K562 (cell line): ENCODE data around the gene PNPLA8. TPM values are rescaled to one million over a fixed set of nuclear protein-coding genes. Genes with fewer than 3 reads are reported as not detected.

Experiments used
- ARNT ChIP-seq, 2 experiments: fragments of 450-650 bp; IDR thresholded peaks; 2 replicates each; pipeline ENCODE4 v1.6.1; 2016; ENCODE audit warnings: mild to moderate bottlenecking in 1 of 2
- IRF1 ChIP-seq: sonication (generic); formaldehyde crosslinking; IDR thresholded peaks from 2 replicates; pipeline ENCODE4 v1.8.0; 2022; ENCODE audit warnings: missing genetic modification reagents, mild to moderate bottlenecking, borderline replicate concordance
- NR2F6 ChIP-seq: fragments of 450-650 bp; formaldehyde crosslinking; IDR thresholded peaks from 2 replicates; pipeline ENCODE4 v1.4.0; 2020; ENCODE audit warnings: mild to moderate bottlenecking
- NRF1 ChIP-seq, 2 experiments: fragments of 450-650 bp; IDR thresholded peaks in 1 of 2; conservative IDR thresholded peaks in 1 of 2; 2 replicates each; pipeline ENCODE4 v1.6.1; 2014; ENCODE audit warnings: mild to moderate bottlenecking in 2 of 2
- PCBP1 ChIP-seq: fragments of 200-400 bp; formaldehyde crosslinking; IDR thresholded peaks from 2 replicates; pipeline ENCODE4 v1.6.1; 2018; ENCODE audit warnings: mild to moderate bottlenecking, low read depth, low read length; ENCODE audit not compliant: poor library complexity, severe bottlenecking
- POLR2B ChIP-seq: fragments of 450-650 bp; IDR thresholded peaks from 2 replicates; pipeline ENCODE4 v1.6.1; 2018; ENCODE audit warnings: low read depth; ENCODE audit not compliant: partially characterized antibody
- POLR2G ChIP-seq: fragments of 200-400 bp; formaldehyde crosslinking; IDR thresholded peaks from 2 replicates; pipeline ENCODE4 v1.6.1; 2017; ENCODE audit warnings: low read depth, mild to moderate bottlenecking, antibody characterized with exemption, low read length, moderate library complexity
- RCOR1 ChIP-seq, 2 experiments: IDR thresholded peaks; 2 replicates each; pipeline ENCODE4 v1.6.1; 2012; ENCODE audit warnings: low read depth in 2 of 2, low read length in 2 of 2, borderline replicate concordance in 1 of 2, improper control_type of control experiment in 1 of 2
- REST ChIP-seq, 2 experiments: fragments of 450-650 bp; formaldehyde crosslinking in 1 of 2; IDR thresholded peaks; 2 replicates each; pipeline versions ENCODE4 v1.4.0 to v1.6.1; 2014 to 2020; ENCODE audit warnings: mild to moderate bottlenecking in 2 of 2, borderline replicate concordance in 1 of 2, low read depth in 1 of 2
- SAP30 ChIP-seq: fragments of 200-600 bp; sonication (generic); IDR thresholded peaks from 2 replicates; pipeline ENCODE4 v1.6.1; 2012; ENCODE audit warnings: borderline replicate concordance, low read depth, mild to moderate bottlenecking, moderate library complexity, low read length, control low read depth, inconsistent platforms; ENCODE audit not compliant: insufficient read depth, poor library complexity, severe bottlenecking
- ZBTB33 ChIP-seq: sonication (generic); formaldehyde crosslinking; IDR thresholded peaks from 2 replicates; pipeline ENCODE4 v1.8.1; 2023; ENCODE audit warnings: mild to moderate bottlenecking, missing genetic modification reagents
- ZNF354B ChIP-seq: fragments of 250-450 bp; sonication (Bioruptor Pico); IDR thresholded peaks from 2 replicates; pipeline ENCODE4 v1.4.0; 2020
- ZNF395 ChIP-seq: fragments of 200-800 bp; sonication (Bioruptor generic); IDR thresholded peaks from 2 replicates; pipeline ENCODE4 v1.6.1; 2017; ENCODE audit warnings: missing genetic modification characterization, missing compliant biosample characterization
- polyA plus RNA-seq, 8 experiments: library from polyadenylated mRNA; depleted of rRNA in 4 of 8; stranded (reverse) in 5 of 8; unstranded in 3 of 8; fragments of >200 nt; fragmentation: Nextera tagmentation in 2 of 8; fragmentation: Illumina TruSeq in 1 of 8; extraction: Ambion mirVana in 2 of 8; extraction: Trizol in 1 of 8; gene quantifications; 2 replicates each; pipeline versions ENCODE4 v1.2.1 to v1.2.3, GENCODE V29; 2011 to 2014; ENCODE audit warnings: inconsistent platforms in 1 of 8, missing spikeins in 1 of 8
- total RNA-seq, 7 experiments: library from RNA; depleted of rRNA in 6 of 7; stranded (reverse); fragments of >200 nt in 6 of 7; fragmentation: Illumina TruSeq in 2 of 7; extraction: Trizol in 2 of 7; gene quantifications; 2 replicates each; pipeline versions ENCODE4 v1.2.1 to v1.2.3, GENCODE V29; 2011 to 2021; ENCODE audit warnings: low replicate concordance in 1 of 7

Gene PNPLA8
- total and polyA plus RNA-seq, 9 of the 15 experiments (the other 6 are each of a cell fraction or from before 2014, with no cell fraction given), result 12.8 to 27.6 (median 16.3) TPM

- TF ChIP-seq REST (IDR thresholded peaks at IDR 0.05; ENCODE audit: borderline replicate concordance), result peak; percentile 1; the same call in 1 of the 2 replicates
- no peak for TF ChIP-seq REST (CRISPR knock-in tag; IDR thresholded peaks at IDR 0.05; ENCODE audit: low read depth)
- TF ChIP-seq ZBTB33, result no peak
- peak in 1 of 2 experiments; percentile 77; a peak in 2 of 4 replicates for TF ChIP-seq RCOR1 (IDR thresholded peaks at IDR 0.05; ENCODE audit: borderline replicate concordance in 1 of 2, low read depth in 2 of 2, low read length in 2 of 2)
- TF ChIP-seq NRF1 (conservative IDR thresholded peaks at IDR 0.05 in 1 of 2, IDR thresholded peaks at IDR 0.05 in 1 of 2), result peak; percentile 98 to 99
- peak; percentile 38; the same call in 1 of the 2 replicates for TF ChIP-seq ZNF354B (CRISPR knock-in tag)
- TF ChIP-seq PCBP1, result peak; percentile 90
- peak; percentile 97 for TF ChIP-seq POLR2G
- no peak for TF ChIP-seq NR2F6
- no peak for TF ChIP-seq IRF1 (CRISPR knock-in tag)
- TF ChIP-seq ARNT (IDR thresholded peaks at IDR 0.05), result peak in 1 of 2 experiments; percentile 61; a peak in 1 of 4 replicates
- TF ChIP-seq SAP30, result peak; percentile 93
- peak; percentile 88 for TF ChIP-seq POLR2B
- TF ChIP-seq ZNF395 (CRISPR knock-in tag), result 0 out of 2 replicates have a peak, but pooled peaks have one; percentile 52
Measured at GRCh38 chr7:108525985-108526767, at the start of gene PNPLA8 (continued).
